ENCODE results near the gene TSPAN17.

The TSPAN17 gene

DNA sequence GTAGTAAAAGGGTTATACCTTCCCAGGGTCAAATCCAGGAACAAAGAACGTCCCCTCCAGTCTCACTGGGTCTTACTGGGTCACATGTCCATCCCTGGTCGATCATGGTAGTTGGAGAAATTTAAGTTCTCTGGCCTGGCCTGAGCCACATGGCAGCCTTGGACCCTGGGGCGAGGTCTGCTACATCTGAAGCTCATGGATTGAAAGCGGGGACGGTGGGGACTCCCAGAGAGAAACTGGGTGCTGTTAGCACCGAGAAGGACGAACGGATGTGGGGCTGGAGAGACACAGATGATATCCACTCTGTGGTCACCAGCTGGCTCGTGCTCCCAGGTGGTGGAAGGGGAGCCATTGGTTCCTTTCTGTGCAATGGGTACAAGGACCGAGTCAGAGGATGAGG lies 46.9 kb downstream of the TSPAN17 start:
- Histone ChIP-seq H3K9me2 (ENCODE audit: low read depth, low read length) (no peaks in the 10 kb centered on the region), H2AFZ (ENCODE audit: low read length) (no peak overlapping the region), H3K4me3 (ENCODE audit: low read depth, low read length, poor library complexity, severe bottlenecking) (no peak overlapping the region), H3K36me3 (ENCODE audit: insufficient read depth, low read length) (no peaks in the 10 kb centered on the region), H3F3A (ENCODE audit: insufficient read depth, low read length) (no peaks in the 10 kb centered on the region), H3K9ac (ENCODE audit: low read length) (no peak overlapping the region), H3K27me3 (ENCODE audit: insufficient read depth, low read length) (no peaks in the 10 kb centered on the region; the same call in 1 of the 2 replicates), H4K20me1 (ENCODE audit: insufficient read depth, low read length) (no peaks in the 10 kb centered on the region), H3K79me2 (ENCODE audit: insufficient read depth, low read length) (no peaks in the 10 kb centered on the region), H3K4me1 (ENCODE audit: insufficient read depth, low read length, severe bottlenecking) (no peaks in the 10 kb centered on the region), H3K27ac (ENCODE audit: low read depth, low read length, poor library complexity, severe bottlenecking) (no peak overlapping the region), H3K9me3 (ENCODE audit: low read length) (no peaks in the 10 kb centered on the region), H3K4me2 (ENCODE audit: low read length) (no peak overlapping the region)
- TF ChIP-seq, protein P1, sequence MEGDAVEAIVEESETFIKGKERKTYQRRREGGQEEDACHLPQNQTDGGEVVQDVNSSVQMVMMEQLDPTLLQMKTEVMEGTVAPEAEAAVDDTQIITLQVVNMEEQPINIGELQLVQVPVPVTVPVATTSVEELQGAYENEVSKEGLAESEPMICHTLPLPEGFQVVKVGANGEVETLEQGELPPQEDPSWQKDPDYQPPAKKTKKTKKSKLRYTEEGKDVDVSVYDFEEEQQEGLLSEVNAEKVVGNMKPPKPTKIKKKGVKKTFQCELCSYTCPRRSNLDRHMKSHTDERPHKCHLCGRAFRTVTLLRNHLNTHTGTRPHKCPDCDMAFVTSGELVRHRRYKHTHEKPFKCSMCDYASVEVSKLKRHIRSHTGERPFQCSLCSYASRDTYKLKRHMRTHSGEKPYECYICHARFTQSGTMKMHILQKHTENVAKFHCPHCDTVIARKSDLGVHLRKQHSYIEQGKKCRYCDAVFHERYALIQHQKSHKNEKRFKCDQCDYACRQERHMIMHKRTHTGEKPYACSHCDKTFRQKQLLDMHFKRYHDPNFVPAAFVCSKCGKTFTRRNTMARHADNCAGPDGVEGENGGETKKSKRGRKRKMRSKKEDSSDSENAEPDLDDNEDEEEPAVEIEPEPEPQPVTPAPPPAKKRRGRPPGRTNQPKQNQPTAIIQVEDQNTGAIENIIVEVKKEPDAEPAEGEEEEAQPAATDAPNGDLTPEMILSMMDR (IDR thresholded peaks at IDR 0.05; ENCODE audit: low read length): no peak
- TF ChIP-seq EZH2 (IDR thresholded peaks at IDR 0.05; ENCODE audit: borderline replicate concordance, low read length): no peak

DNA sequence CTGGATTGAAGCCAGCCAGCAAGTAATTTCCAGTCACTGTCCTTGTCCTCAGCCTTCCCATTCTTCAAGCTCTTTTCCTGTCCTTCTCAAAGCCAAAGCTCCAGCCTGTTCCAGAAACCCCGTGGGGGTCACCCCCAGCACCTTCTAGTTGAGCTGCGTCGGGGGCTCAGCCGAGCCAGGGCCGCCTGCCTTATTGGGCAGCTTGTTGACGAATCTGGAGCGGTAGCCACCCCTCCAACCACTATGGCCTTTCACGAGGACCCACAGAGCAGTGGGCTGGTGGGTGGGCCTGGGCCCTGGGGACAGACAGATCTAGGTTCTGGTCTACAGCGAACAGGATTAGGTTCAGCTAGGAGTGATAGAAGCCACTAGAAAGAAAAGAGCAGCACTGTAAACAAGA lies 47.3 kb downstream of the TSPAN17 start:
- TF ChIP-seq EZH2 (IDR thresholded peaks at IDR 0.05; ENCODE audit: borderline replicate concordance, low read length): no peak
- H3K27me3 ChIP-seq (ENCODE audit: insufficient read depth, low read length): no peaks in the 10 kb centered on the region; the same call in 1 of the 2 replicates

DNA sequence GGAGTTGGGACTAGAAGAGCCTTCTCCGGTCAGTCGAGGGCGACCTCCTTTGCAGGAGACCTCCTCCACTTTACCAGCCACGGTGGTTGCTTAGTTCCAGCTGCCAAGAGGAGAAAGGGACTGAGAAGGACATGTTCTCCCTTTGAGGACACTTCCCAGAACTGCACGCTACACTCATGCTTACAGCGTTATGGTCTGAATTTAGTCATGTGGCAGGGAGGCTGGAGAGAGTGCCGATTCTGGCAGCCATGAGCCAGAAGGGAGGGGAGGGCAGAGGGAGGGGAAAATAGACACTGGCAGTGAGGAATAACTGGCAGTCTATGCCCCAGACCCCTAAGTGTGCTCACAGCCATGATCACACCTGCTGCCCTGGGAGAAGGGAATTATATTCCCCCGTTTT lies 47.8 kb downstream of the TSPAN17 start:
- no peak overlapping the region for H2AFZ ChIP-seq (ENCODE audit: low read length)
- no peaks in the 10 kb centered on the region for H3F3A ChIP-seq (ENCODE audit: insufficient read depth, low read length)
- H3K9me3 ChIP-seq (ENCODE audit: low read length): no peaks in the 10 kb centered on the region
- no peaks in the 10 kb centered on the region; the same call in 1 of the 2 replicates for H3K27me3 ChIP-seq (ENCODE audit: insufficient read depth, low read length)
- H3K27ac ChIP-seq (ENCODE audit: low read depth, low read length, poor library complexity, severe bottlenecking): no peak overlapping the region
- H4K20me1 ChIP-seq (ENCODE audit: insufficient read depth, low read length): no peaks in the 10 kb centered on the region
- TF ChIP-seq EZH2 (IDR thresholded peaks at IDR 0.05; ENCODE audit: borderline replicate concordance, low read length): no peak
- TF ChIP-seq, protein P1 (IDR thresholded peaks at IDR 0.05; ENCODE audit: low read length): no peak
- H3K4me2 ChIP-seq (ENCODE audit: low read length): no peak overlapping the region
- H3K4me1 ChIP-seq (ENCODE audit: insufficient read depth, low read length, severe bottlenecking): no peaks in the 10 kb centered on the region
- H3K36me3 ChIP-seq (ENCODE audit: insufficient read depth, low read length): no peaks in the 10 kb centered on the region
- no peak overlapping the region for H3K4me3 ChIP-seq (ENCODE audit: low read depth, low read length, poor library complexity, severe bottlenecking)
- H3K9ac ChIP-seq (ENCODE audit: low read length): no peak overlapping the region
- H3K9me2 ChIP-seq (ENCODE audit: low read depth, low read length): no peaks in the 10 kb centered on the region
- H3K79me2 ChIP-seq (ENCODE audit: insufficient read depth, low read length): no peaks in the 10 kb centered on the region

More for the DNA sequence above, 47.3 kb downstream of the TSPAN17 start:
- Histone ChIP-seq H3K4me1 (ENCODE audit: insufficient read depth, low read length, severe bottlenecking) (no peaks in the 10 kb centered on the region), H3K27ac (ENCODE audit: low read depth, low read length, poor library complexity, severe bottlenecking) (no peak overlapping the region), H3K9me2 (ENCODE audit: low read depth, low read length) (no peaks in the 10 kb centered on the region), H3K9me3 (ENCODE audit: low read length) (no peaks in the 10 kb centered on the region), H3K4me3 (ENCODE audit: low read depth, low read length, poor library complexity, severe bottlenecking) (no peak overlapping the region), H4K20me1 (ENCODE audit: insufficient read depth, low read length) (no peaks in the 10 kb centered on the region), H2AFZ (ENCODE audit: low read length) (no peak overlapping the region), H3K79me2 (ENCODE audit: insufficient read depth, low read length) (no peaks in the 10 kb centered on the region), H3K4me2 (ENCODE audit: low read length) (no peak overlapping the region), H3K9ac (ENCODE audit: low read length) (no peak overlapping the region), H3K36me3 (ENCODE audit: insufficient read depth, low read length) (no peaks in the 10 kb centered on the region), H3F3A (ENCODE audit: insufficient read depth, low read length) (no peaks in the 10 kb centered on the region)

DNA sequence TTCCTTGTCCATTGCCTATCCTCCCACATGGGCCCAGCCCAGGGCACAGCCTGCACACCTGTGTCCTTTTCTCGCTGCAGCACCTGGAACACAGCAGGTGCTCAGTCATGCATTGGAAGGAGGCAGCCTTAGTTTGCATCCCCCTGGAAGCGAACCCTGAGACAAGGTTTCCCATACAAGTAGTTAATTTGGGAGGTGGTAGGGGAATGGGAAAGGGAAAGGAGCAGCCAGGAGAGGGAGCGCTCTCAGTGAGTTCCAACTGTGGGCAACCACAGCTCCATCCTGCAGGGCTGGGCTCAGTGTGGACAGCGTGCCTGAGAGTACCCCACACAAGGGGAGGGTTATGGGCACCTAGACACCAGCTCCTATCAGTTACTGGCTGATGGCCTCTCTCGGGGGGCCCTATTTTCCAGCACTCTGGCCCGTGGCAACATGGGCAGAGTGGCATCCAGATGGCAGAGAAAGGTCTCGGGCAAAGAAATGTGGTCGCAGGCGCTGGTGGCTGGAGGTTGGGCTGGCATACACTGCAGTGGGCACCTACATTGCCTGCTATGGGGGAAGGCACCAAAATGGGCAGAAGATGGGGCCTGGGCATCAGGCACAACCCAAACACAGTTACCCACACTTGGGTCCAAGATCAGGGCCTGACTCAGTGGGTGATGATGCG lies 50.1 kb downstream of the TSPAN17 start:
- no peaks in the 10 kb centered on the region; the same call in 1 of the 2 replicates for H3K27me3 ChIP-seq (ENCODE audit: insufficient read depth, low read length)
- H3K4me2 ChIP-seq (ENCODE audit: low read length): no peak overlapping the region

More for the DNA sequence above, 50.1 kb downstream of the TSPAN17 start:
- Histone ChIP-seq H3F3A (ENCODE audit: insufficient read depth, low read length) (no peaks in the 10 kb centered on the region), H3K9me3 (ENCODE audit: low read length) (no peaks in the 10 kb centered on the region), H4K20me1 (ENCODE audit: insufficient read depth, low read length) (no peaks in the 10 kb centered on the region), H3K27ac (ENCODE audit: low read depth, low read length, poor library complexity, severe bottlenecking) (no peak overlapping the region), H3K9ac (ENCODE audit: low read length) (no peak overlapping the region), H3K4me1 (ENCODE audit: insufficient read depth, low read length, severe bottlenecking) (no peaks in the 10 kb centered on the region), H3K79me2 (ENCODE audit: insufficient read depth, low read length) (no peaks in the 10 kb centered on the region), H3K4me3 (ENCODE audit: low read depth, low read length, poor library complexity, severe bottlenecking) (no peak overlapping the region), H3K36me3 (ENCODE audit: insufficient read depth, low read length) (no peaks in the 10 kb centered on the region), H2AFZ (ENCODE audit: low read length) (no peak overlapping the region), H3K9me2 (ENCODE audit: low read depth, low read length) (no peaks in the 10 kb centered on the region)
- no peak for TF ChIP-seq EZH2 (IDR thresholded peaks at IDR 0.05; ENCODE audit: borderline replicate concordance, low read length)
- TF ChIP-seq, protein P1 (IDR thresholded peaks at IDR 0.05; ENCODE audit: low read length): no peak

Data from OCI-LY1 (cell line).